Erythroblast (primary cell): Measurements from ENCODE around the gene TNNI3.

ENCODE experiments used
- GATA1 ChIP-seq: IDR thresholded peaks from 2 replicates; pipeline ENCODE4 v1.6.1; 2011; ENCODE audit warnings: low read depth, mild to moderate bottlenecking, control low read depth, low read length, moderate library complexity
- POLR2A ChIP-seq: IDR thresholded peaks from 2 replicates; pipeline ENCODE4 v1.6.1; 2011; ENCODE audit warnings: mild to moderate bottlenecking, low read length

GRCh38 chr19:55149078-55150003 lies 8.2 kb downstream of the TNNI3 start, which contains the start of gene TNNT1:
- TF ChIP-seq POLR2A (no peak), GATA1 (no peak)
